IMR-90 (cell line): ENCODE data around the gene GRHL3. TPM values are rescaled to one million over a fixed set of nuclear protein-coding genes. Genes with fewer than 3 reads are reported as not detected.

ENCODE experiments used
- ATAC-seq: fragments of 200-7000 bp; cut with Tn5 transposase; 2 replicates; pipeline ENCODE4 v1.9.1; 2020; ENCODE audit warnings: low read depth, mild to moderate bottlenecking, moderate library complexity
- BruUV-seq: library from RNA; stranded (reverse); fragments of 400-500 nt; replicated peaks from 2 replicates; lab custom pipeline; 2021; lab: Mats Ljungman, UMichigan
- CTCF ChIA-PET: fragments of 300-600 bp; formaldehyde crosslinking; extraction: SDS; loops from one replicate; lab custom pipeline; 2021; ENCODE audit warnings: antibody characterized with exemption; lab: Yijun Ruan, JAX
- POLR2A ChIA-PET: fragments of 300-600 bp; sonication (Branson Sonifier 250); formaldehyde crosslinking; loops from one replicate; lab custom pipeline; 2022; ENCODE audit warnings: antibody characterized with exemption; ENCODE audit not compliant: unreplicated experiment; lab: Charles Lee
- DNase-seq: peaks from one replicate; pipeline ENCODE4 v3.0.0; 2013
- H2AFZ ChIP-seq: replicated peaks from 2 replicates; pipeline ENCODE3; 2013; ENCODE audit warnings: low read length, mild to moderate bottlenecking; ENCODE audit not compliant: poor library complexity
- H2AK5ac ChIP-seq: 2 replicates; pipeline ENCODE4 v1.6.1; 2013; ENCODE audit warnings: low read depth, low read length, inconsistent platforms
- H2AK9ac ChIP-seq: replicated peaks from 2 replicates; pipeline ENCODE3; 2013; ENCODE audit warnings: mild to moderate bottlenecking, low read depth, low read length, moderate library complexity; ENCODE audit not compliant: poor library complexity
- H2BK120ac ChIP-seq: 2 replicates; pipeline ENCODE4 v1.6.1; 2013; ENCODE audit warnings: low read depth, low read length, inconsistent platforms
- H2BK15ac ChIP-seq: 3 replicates; pipeline ENCODE4 v1.6.1; 2013; ENCODE audit warnings: low read depth, low read length, inconsistent platforms
- H2BK20ac ChIP-seq: 2 replicates; pipeline ENCODE4 v1.6.1; 2013; ENCODE audit warnings: low read depth, mild to moderate bottlenecking, inconsistent platforms, low read length, moderate library complexity
- H2BK5ac ChIP-seq: 2 replicates; pipeline ENCODE4 v1.6.1; 2013; ENCODE audit warnings: mild to moderate bottlenecking, low read depth, low read length, inconsistent platforms; ENCODE audit not compliant: poor library complexity, severe bottlenecking
- H3K14ac ChIP-seq: replicated peaks from 2 replicates; pipeline ENCODE4 v1.6.1; 2013; ENCODE audit warnings: low read depth, low read length, inconsistent platforms
- H3K18ac ChIP-seq: 2 replicates; pipeline ENCODE4 v1.6.1; 2013; ENCODE audit warnings: low read depth, low read length, control low read depth
- H3K23ac ChIP-seq: 2 replicates; pipeline ENCODE4 v1.6.1; 2013; ENCODE audit warnings: low read depth, low read length, inconsistent platforms
- H3K27ac ChIP-seq: 2 replicates; pipeline ENCODE4 v1.5.1; 2013; ENCODE audit warnings: mild to moderate bottlenecking, control low read depth, low read length; ENCODE audit not compliant: insufficient read depth
- H3K27me3 ChIP-seq: 2 replicates; pipeline ENCODE4 v1.6.1; 2013; ENCODE audit warnings: low read length; ENCODE audit not compliant: control insufficient read depth, insufficient read depth
- H3K36me3 ChIP-seq: 2 replicates; pipeline ENCODE4 v1.6.1; 2013; ENCODE audit warnings: low read length, mixed read lengths; ENCODE audit not compliant: control insufficient read depth, insufficient read depth
- H3K4ac ChIP-seq: 2 replicates; pipeline ENCODE4 v1.6.1; 2013; ENCODE audit warnings: low read depth, low read length, inconsistent platforms
- H3K4me1 ChIP-seq: 2 replicates; pipeline ENCODE4 v1.6.1; 2013; ENCODE audit warnings: low read length, mixed read lengths; ENCODE audit not compliant: control insufficient read depth, insufficient read depth
- H3K4me2 ChIP-seq: 2 replicates; pipeline ENCODE4 v1.6.1; 2013; ENCODE audit warnings: low read depth, mild to moderate bottlenecking, control low read depth, low read length, moderate library complexity
- H3K4me3 ChIP-seq: 2 replicates; pipeline ENCODE4 v1.5.1; 2013; ENCODE audit warnings: low read depth, mild to moderate bottlenecking, control low read depth, low read length, moderate library complexity; ENCODE audit not compliant: insufficient read depth
- H3K56ac ChIP-seq: 2 replicates; pipeline ENCODE4 v1.6.1; 2013; ENCODE audit warnings: low read length, inconsistent platforms; ENCODE audit not compliant: insufficient read depth; ENCODE audit errors: extremely low read depth
- H3K79me1 ChIP-seq, 2 experiments: 2 replicates each; pipeline ENCODE4 v1.6.1; 2013; ENCODE audit warnings: low read length in 2 of 2, inconsistent platforms in 1 of 2, low read depth in 1 of 2
- H3K9ac ChIP-seq: 2 replicates; pipeline ENCODE4 v1.6.1; 2013; ENCODE audit warnings: low read depth, low read length, control low read depth
- H3K9me1 ChIP-seq: 2 replicates; pipeline ENCODE4 v1.6.1; 2013; ENCODE audit warnings: low read length, inconsistent platforms; ENCODE audit not compliant: insufficient read depth
- H3K9me3 ChIP-seq: 2 replicates; pipeline ENCODE4 v1.6.1; 2013; ENCODE audit warnings: low read length; ENCODE audit not compliant: control insufficient read depth, insufficient read depth
- H4K20me1 ChIP-seq: 2 replicates; pipeline ENCODE4 v1.6.1; 2013; ENCODE audit warnings: low read length, inconsistent platforms; ENCODE audit not compliant: insufficient read depth
- H4K5ac ChIP-seq: 2 replicates; pipeline ENCODE4 v1.6.1; 2013; ENCODE audit warnings: mild to moderate bottlenecking, low read depth, low read length, control low read depth
- H4K8ac ChIP-seq, 2 experiments: 2 replicates each; pipeline ENCODE4 v1.6.1; 2013; ENCODE audit warnings: low read depth in 2 of 2, low read length in 2 of 2, control low read depth in 1 of 2, inconsistent platforms in 1 of 2
- H4K91ac ChIP-seq: 2 replicates; pipeline ENCODE4 v1.6.1; 2013; ENCODE audit warnings: low read depth, low read length, inconsistent platforms; ENCODE audit not compliant: insufficient read depth
- BHLHE40 ChIP-seq: fragments of 150-350 bp; IDR thresholded peaks from 2 replicates; pipeline ENCODE4 v1.6.1; 2016; ENCODE audit warnings: mild to moderate bottlenecking, low read depth, low read length
- CEBPB ChIP-seq: IDR thresholded peaks from 2 replicates; pipeline ENCODE4 v1.6.1; 2012; ENCODE audit warnings: low read depth, low read length, improper control_type of control experiment
- CHD1 ChIP-seq: IDR thresholded peaks from 2 replicates; pipeline ENCODE4 v1.6.1; 2012; ENCODE audit warnings: low read depth, low read length, improper control_type of control experiment
- CTCF ChIP-seq: conservative IDR thresholded peaks from 2 replicates; pipeline ENCODE4 v1.5.1; 2012; ENCODE audit warnings: mild to moderate bottlenecking, low read depth, low read length, improper control_type of control experiment
- FOS ChIP-seq: fragments of 150-350 bp; IDR thresholded peaks from 2 replicates; pipeline ENCODE4 v1.6.1; 2016; ENCODE audit warnings: low read depth, low read length
- MAZ ChIP-seq: IDR thresholded peaks from 2 replicates; pipeline ENCODE4 v1.6.1; 2012; ENCODE audit warnings: low read depth, mild to moderate bottlenecking, low read length, improper control_type of control experiment, moderate library complexity, borderline replicate concordance
- MXI1 ChIP-seq: IDR thresholded peaks from 2 replicates; pipeline ENCODE4 v1.6.1; 2012; ENCODE audit warnings: low read depth, mild to moderate bottlenecking, low read length, moderate library complexity, borderline replicate concordance
- RAD21 ChIP-seq: IDR thresholded peaks from 2 replicates; pipeline ENCODE4 v1.6.1; 2012; ENCODE audit warnings: low read length, improper control_type of control experiment
- RFX5 ChIP-seq: IDR thresholded peaks from 2 replicates; pipeline ENCODE4 v1.8.0; 2012; ENCODE audit warnings: low read depth, mild to moderate bottlenecking, low read length, moderate library complexity
- SMC3 ChIP-seq: fragments of 150-350 bp; IDR thresholded peaks from 2 replicates; pipeline ENCODE4 v1.6.1; 2016; ENCODE audit warnings: low read depth, mild to moderate bottlenecking, antibody characterized with exemption, low read length, moderate library complexity
- USF2 ChIP-seq: fragments of 150-350 bp; IDR thresholded peaks from 2 replicates; pipeline ENCODE4 v1.6.1; 2017; ENCODE audit warnings: mild to moderate bottlenecking, antibody characterized with exemption, low read length, low read depth
- WGBS, 2 experiments: methylation state at CpG; one replicate each; pipeline versions ENCODE4 v1.1.5 to v1.1.7; 2013; ENCODE audit warnings: missing lambda C conversion rate in 2 of 2; ENCODE audit not compliant: insufficient read length in 1 of 2; ENCODE audit errors: extremely low coverage in 2 of 2; 5-methylcytosine and 5-hydroxymethylcytosine counted together
- dilution Hi-C: fragments of 300-500 bp; cut with HindIII; formaldehyde crosslinking; loops from one replicate; pipeline ENCODE4 v1.14.3; 2018; ENCODE audit warnings: low sequenced_read_pairs; ENCODE audit not compliant: unreplicated experiment
- in situ Hi-C: fragments of 300-500 bp; cut with MboI; formaldehyde crosslinking; loops from 3 replicates; pipeline ENCODE4 v1.14.3; 2019; ENCODE audit warnings: low sequenced_read_pairs, inconsistent platforms, mixed read lengths
- intact Hi-C: fragments of 100-400 bp; cut with micrococcal nuclease; formaldehyde crosslinking; loops from 2 replicates; pipeline ENCODE4 v1.10.0; 2022
- polyA plus RNA-seq, 3 experiments: library from polyadenylated mRNA; depleted of rRNA; stranded (reverse); fragments of >200 nt; gene quantifications; 2 replicates each; pipeline ENCODE4 v1.2.3, GENCODE V29; 2012; ENCODE audit warnings: low replicate concordance in 1 of 3
- total RNA-seq: library from RNA; depleted of rRNA; stranded (reverse); fragments of >200 nt; gene quantifications from 2 replicates; pipeline ENCODE4 v1.2.3, GENCODE V29; 2012

The GRHL3 gene
- total and polyA plus RNA-seq, 2 of the 4 experiments (the other 2 are of a cell fraction) = not detected

- no TSS peak for BruUV-seq
- H3K4me3 ChIP-seq = no peak overlapping the region
- no peak overlapping the region for H2AK5ac ChIP-seq
- H3K4me2 ChIP-seq = no peak overlapping the region
- H3K79me1 ChIP-seq = peaks cover 0 to 1% of the 10 kb centered on the region in 2 experiments; a peak in 1 of 4 replicates
- no peak overlapping the region for H4K8ac ChIP-seq
- H2AFZ ChIP-seq = no peak overlapping the region
- H2AK9ac ChIP-seq = no peak overlapping the region
- no peak overlapping the region for H2BK20ac ChIP-seq
- H3K18ac ChIP-seq = no peak overlapping the region
- dilution Hi-C loops (no loop called here), in situ Hi-C loops (no loop called here), intact Hi-C loops (no loop called here)
- no peak overlapping the region for H3K23ac ChIP-seq
- H3K4me1 ChIP-seq = peaks cover 14% of the 10 kb centered on the region
- no peak overlapping the region for H3K9ac ChIP-seq
- no peak overlapping the region for H3K4ac ChIP-seq
- DNase-seq (no peak), ATAC-seq (no peak)
- no peak overlapping the region for H3K27ac ChIP-seq
- H2BK5ac ChIP-seq = no peak overlapping the region
- no peaks in the 10 kb centered on the region for H3K27me3 ChIP-seq
- POLR2A ChIA-PET = no interaction called here
- H4K91ac ChIP-seq = no peak overlapping the region
- WGBS, 2 experiments = 80% methylated on average over 2 of the region's 10 CpGs; no CpG with 5 or more reads in 1 of the 2 experiments
- peaks cover 4% of the 10 kb centered on the region; the same call in 1 of the 2 replicates for H4K20me1 ChIP-seq
- no peak overlapping the region for H2BK120ac ChIP-seq
- CTCF ChIA-PET = no interaction called here
- no peaks in the 10 kb centered on the region for H3K9me3 ChIP-seq
- no peak overlapping the region for H3K56ac ChIP-seq
- TF ChIP-seq CTCF (no peak), MAZ (no peak), SMC3 (no peak), CHD1 (no peak), RFX5 (no peak), BHLHE40 (no peak), MXI1 (no peak), CEBPB (no peak), RAD21 (no peak), USF2 (no peak), FOS (no peak)
- no peak overlapping the region for H2BK15ac ChIP-seq
- no peak overlapping the region for H3K14ac ChIP-seq
- peaks cover 2% of the 10 kb centered on the region; the same call in 1 of the 2 replicates for H3K36me3 ChIP-seq
- no peak overlapping the region for H4K5ac ChIP-seq
- peaks cover 24% of the 10 kb centered on the region for H3K9me1 ChIP-seq
These were observed 41.5 kb downstream of the GRHL3 start for GRCh38 chr1:24360681-24361080.
